HG03571 (cell line): Measurements from ENCODE around the gene BCAS2.

Experiments used
- ATAC-seq: cut with Tn5 transposase; IDR thresholded peaks from one replicate; pipeline ENCODE4 v1.9.1; 2021; ENCODE audit not compliant: unreplicated experiment

The BCAS2 gene

DNA sequence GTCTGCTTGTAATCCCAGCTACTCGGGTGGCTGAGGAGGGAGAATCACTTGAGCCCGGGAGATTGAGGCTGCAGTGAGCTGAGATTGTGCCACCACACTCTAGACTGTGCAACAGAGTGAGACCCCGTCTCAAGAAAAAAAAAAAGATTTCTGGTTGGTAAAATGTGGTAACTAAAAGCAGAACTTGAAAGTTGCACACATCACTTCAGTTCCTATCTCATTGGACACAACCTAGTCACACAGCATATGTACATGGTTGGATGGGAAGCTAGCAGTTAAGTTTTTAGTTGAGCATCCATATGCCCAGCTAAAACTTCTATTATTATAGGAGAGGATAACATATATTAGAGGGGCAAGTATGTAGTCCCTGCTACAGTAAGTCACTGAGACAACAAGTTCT, 22.1 kb downstream of the BCAS2 start:
- no peak for ATAC-seq

DNA sequence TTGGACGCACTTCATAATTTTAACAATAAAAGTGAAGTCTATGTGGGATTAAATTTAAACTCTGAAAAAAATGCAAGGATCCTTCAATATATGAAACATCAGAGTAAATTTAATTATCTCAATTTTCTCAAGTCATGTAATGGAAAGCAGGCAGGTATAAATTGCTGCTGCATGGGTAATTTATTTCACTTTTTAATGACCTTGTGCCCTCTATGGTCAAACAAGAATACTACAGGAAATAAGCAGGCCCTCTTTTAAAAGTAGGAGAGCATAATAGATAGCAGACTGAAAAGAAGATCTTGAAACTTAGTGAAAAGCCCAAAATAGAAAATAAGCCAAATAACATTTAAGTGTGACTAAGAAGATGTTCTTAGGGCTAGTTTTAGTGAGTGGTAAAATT, 22.9 kb downstream of the BCAS2 start:
- no peak for ATAC-seq

DNA sequence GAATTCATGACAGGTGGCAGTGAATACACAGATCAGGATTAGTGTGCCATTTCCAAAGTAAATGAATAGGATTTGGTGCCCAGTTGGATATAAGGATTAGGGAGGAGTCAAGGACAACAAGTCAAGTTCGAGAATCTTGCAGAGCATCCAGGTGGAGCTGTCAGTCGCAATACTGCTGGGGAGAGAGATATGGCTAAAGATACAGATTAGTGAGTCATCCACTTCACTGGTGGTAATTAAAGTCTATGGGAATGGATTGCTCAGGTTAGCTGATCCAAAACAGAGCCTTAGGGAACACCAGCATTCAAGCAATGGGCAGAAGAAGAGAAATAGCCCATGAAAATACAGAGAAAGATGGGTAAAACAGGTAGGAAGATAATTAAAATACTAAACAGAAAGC, 26.8 kb downstream of the BCAS2 start:
- no peak for ATAC-seq

DNA sequence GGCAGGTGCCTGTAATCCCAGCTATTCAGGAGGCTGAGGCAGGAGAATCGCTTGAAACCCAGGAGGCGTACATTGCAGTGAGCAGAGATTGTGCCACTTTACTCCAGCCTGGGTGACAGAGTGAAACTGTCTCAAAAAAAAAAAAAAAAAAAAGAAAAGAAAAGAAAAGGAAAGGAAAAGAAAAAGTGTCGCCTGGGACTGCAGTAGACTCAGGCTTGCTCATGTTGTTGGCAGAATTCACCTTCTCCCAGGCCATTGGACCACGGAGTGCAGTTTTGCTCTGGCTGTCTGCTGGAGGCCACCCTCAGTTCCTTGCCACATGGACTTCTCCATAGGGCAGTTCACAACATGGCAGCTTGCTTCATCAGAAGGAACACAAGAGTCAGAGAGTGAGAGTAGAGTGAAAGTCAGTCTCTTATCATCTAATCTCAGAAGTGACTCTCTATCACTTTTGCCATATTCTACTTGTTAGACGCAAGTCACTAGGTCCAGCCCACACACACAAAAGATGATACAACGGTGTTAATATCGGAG, 29.2 kb downstream of the BCAS2 start:
- ATAC-seq, result no peak

DNA sequence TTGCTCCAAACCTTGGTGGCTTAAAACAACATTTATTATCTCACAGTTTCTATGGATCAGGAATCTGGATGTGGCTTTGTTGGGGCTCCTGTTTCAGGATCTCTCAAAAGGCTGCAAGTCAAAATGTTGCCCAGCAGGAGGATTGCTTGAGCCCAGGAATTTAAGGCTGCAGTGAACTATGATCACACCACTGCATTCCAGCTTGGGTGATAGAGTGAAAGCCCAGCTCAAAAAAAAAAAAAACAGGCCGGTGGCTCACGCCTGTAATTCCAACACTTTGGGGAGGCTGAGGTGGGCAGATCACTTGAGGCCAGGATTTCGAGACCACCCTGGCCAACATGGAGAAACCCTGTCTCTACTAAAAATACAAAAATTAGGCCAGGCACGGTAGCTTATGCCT, 30.0 kb downstream of the BCAS2 start:
- ATAC-seq, result no peak

DNA sequence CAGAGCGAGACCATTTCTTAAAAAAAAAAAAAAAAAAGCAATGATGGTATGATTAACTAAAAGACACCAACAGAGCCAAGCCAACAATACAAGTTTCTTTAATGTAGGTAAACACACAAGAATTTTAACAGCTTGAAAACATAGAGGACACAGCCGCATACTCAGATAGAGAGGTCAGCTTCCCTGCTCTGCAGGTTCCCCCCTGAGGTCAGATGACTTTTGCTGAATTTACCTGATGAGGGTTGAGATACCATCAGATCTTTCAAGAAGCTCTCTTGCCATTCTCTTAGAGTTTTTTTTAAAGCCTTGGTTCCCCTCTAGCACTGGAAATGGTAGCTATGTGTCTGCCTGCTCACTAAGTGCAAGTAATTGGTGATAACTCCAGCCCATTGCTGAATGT, 31.1 kb downstream of the BCAS2 start:
- no peak for ATAC-seq

DNA sequence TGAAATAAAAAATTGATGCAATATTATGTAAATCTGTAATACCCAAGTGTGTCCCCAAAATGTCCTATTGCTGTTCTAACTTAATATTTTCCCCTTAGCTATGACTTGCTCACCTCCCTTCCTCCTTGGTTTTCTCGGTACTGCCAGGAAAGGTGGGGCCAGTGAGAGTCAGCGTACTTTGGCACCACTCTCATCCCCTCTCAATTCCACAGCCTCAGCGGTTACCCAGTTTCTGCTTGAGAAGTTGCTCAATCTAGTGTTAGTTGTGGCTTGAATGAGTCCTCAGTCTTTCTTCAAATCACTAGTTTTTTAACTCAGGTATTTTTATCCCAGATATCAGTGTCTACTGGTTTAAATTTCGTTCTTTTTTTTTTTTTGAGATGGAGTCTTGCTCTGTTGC, 32.3 kb downstream of the BCAS2 start:
- ATAC-seq, result no peak

DNA sequence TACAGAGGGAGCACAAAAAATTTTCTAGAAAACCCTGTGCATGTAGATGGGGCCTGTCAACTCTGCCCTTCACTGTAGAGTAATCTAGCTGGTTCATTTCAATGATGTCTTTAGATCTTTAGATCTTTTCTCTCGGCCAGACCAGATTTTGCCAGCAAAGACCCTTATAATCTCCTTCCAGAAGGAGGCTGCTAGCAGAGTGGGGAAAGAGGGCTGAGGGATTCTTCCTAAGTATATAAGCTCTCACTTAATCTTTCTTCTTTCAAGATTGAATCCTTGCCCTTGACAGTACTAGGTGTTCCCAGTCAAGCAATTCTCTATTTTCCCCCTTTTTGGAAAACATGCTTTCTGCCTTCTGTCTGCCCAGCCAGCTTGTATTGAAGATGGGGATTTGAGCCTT, 34.3 kb downstream of the BCAS2 start:
- ATAC-seq, result no peak

DNA sequence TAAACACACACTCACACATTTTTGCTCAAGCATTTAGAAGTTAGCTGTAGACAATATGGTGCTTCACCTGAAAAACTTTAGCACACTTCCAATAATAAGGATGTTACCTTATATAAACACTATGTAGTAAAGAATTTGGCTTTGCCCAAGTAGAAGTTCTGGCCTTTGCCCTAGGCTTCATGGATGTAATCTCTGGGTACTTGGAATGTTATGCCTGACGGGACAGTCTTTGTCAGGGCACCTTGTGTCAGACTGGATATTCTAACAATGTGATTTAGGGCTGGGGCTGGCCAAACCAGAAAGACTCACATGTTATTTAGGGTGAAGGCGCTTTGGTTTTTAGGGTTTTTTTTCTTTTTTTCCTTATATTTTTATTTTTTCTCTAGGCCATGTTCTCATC, 35.6 kb downstream of the BCAS2 start:
- ATAC-seq, result no peak

DNA sequence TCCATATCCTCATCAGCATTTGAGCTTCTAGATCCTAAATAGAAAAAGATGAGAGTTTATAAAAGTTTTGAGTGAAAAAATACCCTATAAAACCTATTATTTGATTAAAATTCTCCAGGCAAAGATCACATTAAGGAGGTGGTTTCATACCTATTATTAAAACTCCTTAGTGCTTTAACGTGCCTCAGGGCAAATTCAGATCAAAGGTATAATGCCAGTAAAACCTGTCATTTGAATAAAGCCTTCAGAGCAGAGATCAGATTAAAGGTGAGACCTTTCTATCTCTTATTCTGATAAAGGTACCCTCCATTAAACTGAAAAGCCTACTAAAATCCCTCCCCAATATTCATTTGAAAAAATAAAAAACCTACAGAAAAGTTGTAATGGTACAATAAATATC, 36.1 kb downstream of the BCAS2 start:
- no peak for ATAC-seq

DNA sequence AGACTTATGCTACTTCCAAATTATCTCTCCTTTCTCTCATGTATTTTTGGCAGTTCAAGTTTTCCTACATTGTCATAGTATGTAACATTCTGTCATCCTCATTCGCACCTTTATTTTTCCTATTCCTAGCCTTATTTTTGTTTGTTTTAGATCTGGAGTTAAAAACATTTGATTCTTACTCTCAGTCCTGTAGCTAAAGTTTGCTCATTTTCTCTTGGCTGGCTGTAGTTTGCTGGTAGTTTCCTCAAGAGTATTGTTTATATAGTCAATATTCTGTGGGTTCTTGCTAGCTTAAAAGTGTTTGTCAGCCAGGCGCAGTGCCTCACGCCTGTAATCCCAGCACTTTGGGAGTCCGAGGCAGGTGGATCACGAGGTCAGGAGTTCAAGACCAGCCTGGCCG, 40.6 kb downstream of the BCAS2 start:
- ATAC-seq, result no peak

DNA sequence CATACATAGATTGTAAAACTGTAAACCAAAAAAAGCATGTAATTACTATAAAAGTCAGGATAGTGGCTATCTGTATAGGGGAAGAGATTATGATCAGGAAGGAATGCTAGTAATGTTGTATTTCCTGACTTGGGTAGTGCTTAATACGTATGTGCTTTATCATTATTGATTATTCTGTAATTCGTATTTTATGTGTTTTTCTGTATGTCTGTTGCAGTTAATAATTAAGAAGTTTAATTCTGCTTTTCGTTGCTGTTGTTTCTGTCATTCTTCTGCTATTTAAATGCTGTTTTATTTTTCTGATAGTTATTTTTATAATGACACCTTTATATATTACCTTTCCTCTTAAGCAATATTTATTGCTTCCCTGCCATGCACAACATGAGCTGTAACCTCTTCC, 41.1 kb downstream of the BCAS2 start:
- no peak for ATAC-seq

DNA sequence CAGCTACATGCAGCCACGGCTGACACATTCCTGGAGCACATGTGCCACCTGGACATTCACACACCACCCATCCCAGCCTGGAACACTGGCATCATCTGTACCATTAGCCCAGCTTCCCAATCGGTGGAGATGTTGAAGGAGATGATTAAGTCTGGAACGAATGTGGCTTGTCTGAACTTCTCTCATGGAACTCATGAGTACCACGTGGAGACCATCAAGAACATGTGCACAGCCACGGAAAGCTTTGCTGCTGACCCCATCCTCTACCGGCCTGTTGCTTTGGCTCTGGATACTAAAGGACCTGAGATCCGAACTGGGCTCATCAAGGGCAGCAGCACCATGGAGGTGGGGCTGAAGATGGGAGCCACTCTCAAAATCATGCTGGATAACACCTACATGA, 45.4 kb downstream of the BCAS2 start:
- no peak for ATAC-seq

DNA sequence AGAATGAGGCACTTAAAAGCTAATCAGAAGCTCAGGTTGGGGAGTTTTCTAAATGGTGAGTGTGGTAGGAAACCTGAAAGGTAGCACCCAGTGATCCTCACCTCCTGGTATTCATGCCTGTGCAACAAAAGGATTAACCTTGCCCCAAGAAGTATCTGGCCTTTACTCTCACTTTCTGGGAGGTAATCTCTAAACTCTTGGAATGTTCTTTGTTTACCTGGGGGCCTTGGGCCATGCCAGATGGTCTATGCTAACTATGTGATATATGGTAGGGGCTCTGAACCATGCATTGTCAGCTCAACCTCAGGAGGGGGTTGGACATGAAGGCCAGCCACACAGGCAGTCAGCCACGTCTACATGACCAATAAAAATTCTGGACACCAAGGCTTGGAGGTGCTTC, 46.0 kb downstream of the BCAS2 start:
- no peak for ATAC-seq

DNA sequence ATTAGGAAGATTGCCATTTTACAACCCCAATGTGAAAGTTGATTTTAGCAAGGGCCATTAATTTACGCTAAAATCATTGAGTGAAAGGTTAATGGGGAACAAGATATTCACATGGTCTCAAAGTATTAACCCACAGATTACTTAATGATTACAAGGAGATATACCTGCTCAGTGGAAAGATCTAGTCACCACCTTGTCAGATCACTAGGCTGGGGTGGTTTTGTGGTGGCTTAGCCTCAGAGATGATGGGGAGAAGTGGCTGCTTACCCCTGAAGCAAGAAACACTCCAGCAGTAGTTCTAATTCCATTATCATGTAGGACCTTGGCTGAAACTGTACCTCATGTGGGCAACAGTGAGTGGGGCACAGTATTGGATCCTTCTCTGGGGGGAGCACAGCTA, 50.3 kb downstream of the BCAS2 start:
- no peak for ATAC-seq

DNA sequence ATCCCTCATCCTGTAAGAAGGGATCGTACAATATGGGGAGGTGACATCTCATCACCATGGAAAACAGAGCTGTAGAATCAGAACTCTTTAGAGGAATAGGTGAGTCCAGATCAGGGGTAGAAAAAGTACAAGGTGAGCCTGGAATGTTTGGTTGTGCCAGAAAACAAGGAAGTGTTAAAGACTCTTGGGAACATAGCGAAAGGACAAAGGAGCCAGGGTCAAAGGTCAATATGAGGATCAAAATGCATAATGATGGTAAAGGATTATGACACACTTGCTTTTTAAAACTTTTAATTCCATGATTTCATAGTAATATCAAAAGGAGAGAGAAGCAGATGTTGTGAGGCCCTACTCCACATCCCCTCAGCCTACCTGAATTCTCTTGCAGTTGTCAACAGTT, 51.2 kb downstream of the BCAS2 start:
- no peak for ATAC-seq

DNA sequence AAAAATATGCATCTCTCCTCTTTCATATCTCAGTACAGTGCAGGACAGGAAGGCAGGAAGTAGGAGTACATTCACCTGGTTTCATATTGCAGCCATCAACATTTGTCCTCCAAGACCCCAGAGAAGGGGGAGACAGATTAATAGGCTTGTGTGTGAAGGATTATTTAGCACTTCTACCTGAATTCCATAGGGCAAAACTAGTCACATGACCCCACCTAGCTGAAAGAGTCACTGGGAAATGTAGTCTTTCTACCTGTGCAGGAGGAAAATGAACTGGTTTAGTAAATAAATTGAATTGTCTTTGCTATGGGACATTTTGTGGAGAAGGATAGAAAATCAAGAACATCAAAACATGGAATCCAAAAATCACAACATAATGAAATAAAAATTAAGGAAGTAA, 56.5 kb downstream of the BCAS2 start:
- no peak for ATAC-seq

DNA sequence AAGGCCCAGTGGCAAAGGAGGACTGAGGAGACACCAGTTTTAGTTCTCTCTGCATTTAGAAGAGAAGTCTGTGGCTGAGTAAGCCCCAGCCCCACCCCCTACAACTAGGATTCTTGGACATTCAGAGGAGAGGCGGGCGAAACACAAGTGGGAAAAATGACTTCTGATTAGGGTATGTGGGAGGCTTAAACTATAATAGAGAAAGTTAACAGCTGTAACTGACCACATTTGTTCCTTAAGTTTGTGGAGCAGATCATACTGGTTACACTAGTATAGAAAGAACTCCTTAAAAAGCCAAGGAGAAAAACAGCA, 59.2 kb downstream of the BCAS2 start:
- ATAC-seq, result no peak

DNA sequence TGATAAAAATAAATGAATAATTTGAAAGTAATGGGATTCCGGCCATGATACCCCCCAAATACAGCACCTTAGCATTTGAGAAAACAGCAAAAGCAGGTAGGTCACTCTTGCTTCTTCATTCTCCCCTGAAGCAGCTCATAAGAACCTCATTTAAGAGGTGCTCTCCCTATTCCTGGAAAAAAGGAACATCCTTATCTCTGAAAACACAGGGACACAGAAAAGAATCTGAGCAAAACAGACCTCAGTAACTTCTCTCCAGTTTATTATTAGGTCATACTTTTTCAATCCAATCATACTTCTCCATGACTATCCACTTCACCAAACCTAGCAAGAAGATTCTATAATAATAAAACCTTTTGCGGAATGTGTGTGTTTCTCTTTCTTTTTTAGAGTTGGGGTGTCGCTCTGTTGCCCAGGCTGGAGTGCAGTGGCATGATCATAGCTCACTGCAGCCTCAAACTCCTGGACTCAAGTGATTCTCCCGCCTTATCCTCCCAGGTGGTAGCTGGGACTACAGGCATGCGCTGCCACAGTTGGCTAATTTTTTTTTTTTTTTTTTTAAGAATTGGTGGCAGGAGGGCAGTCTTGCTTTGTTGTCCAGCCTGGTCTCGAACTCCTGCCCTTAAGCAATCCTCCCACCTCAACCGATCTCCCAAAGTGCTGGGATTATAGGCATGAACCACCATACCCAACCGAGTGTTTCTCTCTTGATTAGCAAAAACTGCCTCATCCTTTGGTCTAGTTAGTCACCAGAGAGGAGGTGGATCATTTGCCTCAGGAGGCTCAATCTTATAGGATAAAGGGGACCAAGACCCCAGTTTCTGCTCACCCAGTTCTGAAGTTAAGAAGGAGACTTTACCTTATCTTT, 59.8 kb downstream of the BCAS2 start:
- ATAC-seq, result no peak
